Measurements from ENCODE around the gene SNAPC3. TPM values are rescaled to one million over a fixed set of nuclear protein-coding genes. Genes with fewer than 3 reads are reported as not detected.

SNAPC3 gene
- total and polyA plus RNA-seq, 3 experiments from 2014 or later = 14.9 to 26.8 (median 22.8) TPM

DNA sequence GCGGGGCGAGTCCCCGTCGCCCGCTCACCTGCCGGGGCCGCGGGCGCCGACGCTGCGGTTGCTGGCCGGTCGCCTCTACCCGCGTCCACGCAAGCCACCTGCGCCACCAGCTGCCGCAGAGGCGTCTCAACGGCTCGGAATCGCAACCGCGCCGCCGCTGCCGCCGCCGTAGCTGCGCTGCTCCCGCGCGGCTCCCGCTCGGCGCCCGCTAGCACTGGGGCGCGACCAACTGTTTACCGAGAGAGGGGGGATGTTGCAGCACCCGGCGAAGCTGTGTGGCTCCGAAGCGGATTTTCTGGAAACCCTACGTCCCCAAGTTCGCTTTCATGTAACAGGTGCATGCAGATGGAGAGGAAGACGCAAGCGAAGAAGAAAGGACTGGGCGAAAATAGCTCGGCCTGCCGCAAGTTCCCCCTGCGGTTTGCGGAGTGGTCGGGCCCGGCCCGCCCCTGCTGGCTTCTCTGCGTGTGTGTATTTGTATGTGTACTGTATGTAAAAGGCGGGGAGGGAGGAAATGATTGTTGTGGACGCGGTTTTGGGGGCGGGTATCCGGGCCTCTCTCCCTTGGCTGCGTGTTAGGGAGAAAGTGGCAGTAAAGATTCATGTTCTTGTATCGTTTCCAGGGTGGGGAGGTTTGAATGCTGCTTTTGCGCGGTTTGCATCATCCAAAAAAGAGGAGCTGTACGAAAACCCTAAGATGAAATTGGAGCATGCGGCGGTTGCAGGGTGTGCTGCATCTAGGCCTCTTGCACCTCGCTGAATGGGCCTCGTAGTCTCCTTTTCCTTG lies 88.3 kb downstream of the SNAPC3 start, which contains the start of gene PSIP1:
TSS of gene PSIP1 (minus strand) at position 182 of the 787 bp plus-strand sequence. CDS start 782 bp downstream, outside the sequence.
- Histone ChIP-seq H3K4me3 (ENCODE audit: low read length) (peak within 1 kb of the TSS; percentile 78), H3K4me1 (ENCODE audit: insufficient read depth, low read length) (peaks cover 50% of the 10 kb centered on the region), H3K27me3 (ENCODE audit: insufficient read depth, low read length, poor library complexity, severe bottlenecking) (no peaks in the 10 kb centered on the region), H3K36me3 (ENCODE audit: insufficient read depth, low read length) (peaks cover 2% of the 10 kb centered on the region), H3K27ac (ENCODE audit: low read depth, low read length) (peak within 1 kb of the TSS; percentile 87), H3K9me3 (ENCODE audit: low read length) (no peaks in the 10 kb centered on the region)
- Mint-ChIP-seq H3K4me3 (peak within 1 kb of the TSS; percentile 96 to 98 (median 97)), H3K4me1 (peaks cover 51 to 59% (median 55%) of the 10 kb centered on the region in 3 donors), H3K27ac (peak within 1 kb of the TSS; percentile 89 to 100 (median 99)), H3K9me3 (no peaks in the 10 kb centered on the region), H3K27me3 (peaks cover 0 to 3% of the 10 kb centered on the region in 2 donors), H3K36me3 (peaks cover 0 to 37% (median 13%) of the 10 kb centered on the region in 3 donors)
- peak; percentile 80 to 94 (median 91) for DNase-seq
- CTCF ChIA-PET = interaction anchor here (0.8 to 1.8 kb wide), 7 partner anchors 11 to 42 kb away, joined by 3 to 6 read pairs (median 3); partner anchors contain the start of gene CCDC171
- POLR2A ChIA-PET = interaction anchor here (0.6 to 2.5 kb wide), 14 partner anchors 10 to 257 kb away, joined by 3 to 39 read pairs (median 4); partner anchors contain the start of genes CCDC171, SNAPC3 and TTC39B

Other genes with a start within 250 kb of the SNAPC3 start
- gene TTC39B, start 115.7 kb upstream of the SNAPC3 start, total RNA-seq = 10 to 100 TPM; 11.3 to 12.1 TPM
- gene TTC39B, start 115.7 kb upstream of the SNAPC3 start, polyA plus RNA-seq = 6.9 TPM
- 10 to 100 TPM; 82.2 to 86.3 TPM for gene PSIP1, start 88.1 kb downstream of the SNAPC3 start, total RNA-seq
- gene PSIP1, start 88.1 kb downstream of the SNAPC3 start, polyA plus RNA-seq = 129 TPM
- 1 to 10 TPM; 1.8 to 2.3 TPM for gene CCDC171, start 130.2 kb downstream of the SNAPC3 start, total RNA-seq
- gene CCDC171, start 130.2 kb downstream of the SNAPC3 start, polyA plus RNA-seq = 0.62 TPM